ENCODE measurements around the gene TRAPPC13.

- no peak for TF ChIP-seq CTCF (IDR thresholded peaks at IDR 0.05; ENCODE audit: low read depth, low read length, poor library complexity, severe bottlenecking)
- no peak for TF ChIP-seq EZH2phosphoT487 (IDR thresholded peaks at IDR 0.05; ENCODE audit: borderline replicate concordance, low read length)
Observed at GRCh38 chr5:65695896-65696295, 71.1 kb downstream of the TRAPPC13 start.
